SJSA1 (cell line): ENCODE data around the gene ADGRA3. TPM values are rescaled to one million over a fixed set of nuclear protein-coding genes. Genes with fewer than 3 reads are reported as not detected.
A peak's percentile ranks its signal among the peaks of the same experiment; 100 is the strongest.

Source experiments
- DNase-seq, 2 experiments: peaks; one replicate each; pipeline ENCODE4 v3.0.0-alpha.2; 2015 to 2020; ENCODE audit warnings: low spot score in 2 of 2, low read depth in 1 of 2
- H3K27ac ChIP-seq: fragments of 250-450 bp; sonication (Bioruptor Pico); 2 replicates; pipeline ENCODE4 v1.5.1; 2020; ENCODE audit warnings: mild to moderate bottlenecking, moderate library complexity
- H3K27me3 ChIP-seq: fragments of 250-450 bp; sonication (Bioruptor Pico); replicated peaks from 2 replicates; pipeline ENCODE4 v1.5.1; 2020; ENCODE audit warnings: mild to moderate bottlenecking, moderate library complexity
- H3K36me3 ChIP-seq: fragments of 250-450 bp; sonication (Bioruptor Pico); 2 replicates; pipeline ENCODE4 v1.5.1; 2020; ENCODE audit warnings: mild to moderate bottlenecking
- H3K4me1 ChIP-seq: fragments of 250-450 bp; sonication (Bioruptor Pico); replicated peaks from 2 replicates; pipeline ENCODE4 v1.6.1; 2021; ENCODE audit warnings: mild to moderate bottlenecking
- H3K4me3 ChIP-seq: fragments of 250-450 bp; sonication (Bioruptor Pico); 2 replicates; pipeline ENCODE4 v1.5.1; 2020; ENCODE audit warnings: mild to moderate bottlenecking
- H3K9me3 ChIP-seq: fragments of 250-450 bp; sonication (Bioruptor Pico); replicated peaks from 2 replicates; pipeline ENCODE4 v1.5.1; 2020; ENCODE audit warnings: mild to moderate bottlenecking
- total RNA-seq: library from RNA; depleted of rRNA; stranded (reverse); fragments of >200 nt; shearing (Covaris generic); gene quantifications from 2 replicates; pipeline ENCODE4 v1.2.3, GENCODE V29; 2014

Gene ADGRA3
- total RNA-seq, 1 experiment from 2014 or later = 9.4 TPM

DNA sequence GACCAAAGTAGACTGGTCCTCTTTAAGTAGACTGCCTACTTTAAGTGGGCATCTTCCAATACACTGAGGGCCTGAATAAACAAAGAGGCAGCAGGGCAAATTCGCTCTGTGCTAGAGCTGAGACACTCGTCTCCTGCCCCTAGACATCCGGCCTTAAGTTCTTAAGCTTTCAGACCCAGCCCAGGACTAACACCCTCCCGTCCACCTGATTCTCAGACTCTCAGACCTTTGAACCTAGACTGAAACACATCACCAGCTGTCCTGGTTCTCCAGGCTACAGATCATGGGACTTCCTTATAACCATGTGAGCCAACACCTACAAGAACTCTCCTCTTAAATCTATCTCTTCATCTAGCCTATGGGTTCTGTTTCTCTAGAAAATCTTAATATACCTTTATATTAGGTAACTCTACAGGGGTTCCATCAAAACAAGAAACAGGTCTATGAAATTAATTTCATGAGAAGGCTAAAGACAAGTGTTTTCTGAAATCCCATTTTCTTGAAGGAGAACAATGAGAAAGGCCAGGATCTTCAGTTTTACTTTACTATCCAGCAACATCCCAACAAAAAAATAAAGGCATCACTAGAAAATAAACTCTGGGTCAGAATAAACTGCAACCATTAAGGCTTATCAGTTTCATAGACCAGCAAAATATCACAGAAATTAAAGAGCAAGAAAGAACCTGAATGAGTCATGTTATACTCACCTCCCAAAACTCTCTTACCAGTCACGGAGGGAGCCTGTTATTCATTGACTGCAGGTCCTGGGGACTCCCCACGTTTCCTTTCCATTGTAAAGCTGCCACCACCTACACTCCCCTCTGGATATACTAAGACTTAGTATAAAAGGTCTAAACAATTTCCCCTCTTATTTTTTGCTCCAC, 14.8 kb downstream of the ADGRA3 start:
- peak overlapping the region; percentile 8; the same call in 1 of the 2 replicates for H3K27ac ChIP-seq
- DNase-seq = peak; percentile 36 to 39
- no peaks in the 10 kb centered on the region for H3K27me3 ChIP-seq
- no peaks in the 10 kb centered on the region for H3K36me3 ChIP-seq
- H3K4me3 ChIP-seq = no peak overlapping the region
- no peaks in the 10 kb centered on the region for H3K9me3 ChIP-seq
- H3K4me1 ChIP-seq = peaks cover 8% of the 10 kb centered on the region; the same call in 1 of the 2 replicates

DNA sequence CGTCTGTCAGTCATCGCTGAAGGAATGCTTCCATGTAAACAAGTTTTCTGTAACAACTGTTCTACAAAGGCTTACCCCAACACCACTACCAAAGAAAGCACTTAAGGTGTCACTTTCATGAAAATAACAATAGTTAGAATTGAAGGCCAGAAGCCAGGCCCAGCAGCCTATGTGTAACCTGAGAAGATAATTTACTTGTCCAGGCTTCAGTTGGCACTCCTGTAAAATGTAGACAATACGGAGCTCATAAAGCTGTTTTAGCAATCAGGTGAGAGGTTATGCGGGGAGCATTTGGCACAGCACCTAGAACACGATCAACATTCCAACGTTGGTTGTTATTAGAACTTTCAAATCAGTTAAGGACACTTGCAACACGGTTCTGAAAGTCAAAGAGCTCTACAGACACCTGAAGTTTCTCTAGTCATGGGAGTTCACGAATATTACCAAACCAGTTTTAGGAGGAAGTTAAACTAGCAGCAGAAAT, 15.7 kb downstream of the ADGRA3 start:
- DNase-seq = no peak
- no peak overlapping the region for H3K27ac ChIP-seq
- H3K9me3 ChIP-seq = no peaks in the 10 kb centered on the region
- no peaks in the 10 kb centered on the region for H3K36me3 ChIP-seq
- no peak overlapping the region for H3K4me3 ChIP-seq
- peaks cover 8% of the 10 kb centered on the region; the same call in 1 of the 2 replicates for H3K4me1 ChIP-seq
- no peaks in the 10 kb centered on the region for H3K27me3 ChIP-seq

DNA sequence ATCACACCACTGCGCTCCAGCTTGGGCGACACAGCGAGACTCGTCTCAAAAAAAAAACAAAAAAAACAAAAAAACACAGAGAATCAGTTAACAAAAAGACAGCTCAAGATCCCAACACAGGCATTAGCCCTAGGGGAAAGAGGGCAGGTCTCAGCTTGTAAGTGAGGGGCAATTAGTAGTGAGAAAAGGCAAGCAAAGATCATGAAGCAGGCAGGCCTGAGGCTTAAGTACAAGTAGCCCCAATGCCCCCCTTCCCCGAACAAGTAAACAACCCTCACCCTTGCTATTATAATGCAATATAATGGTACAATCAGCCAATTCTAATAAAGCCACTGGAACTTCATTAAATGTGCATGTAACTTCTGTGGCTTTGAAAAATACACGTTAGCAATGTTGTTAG, 17.0 kb downstream of the ADGRA3 start:
- H3K4me1 ChIP-seq = peaks cover 8% of the 10 kb centered on the region; the same call in 1 of the 2 replicates
- no peak overlapping the region for H3K27ac ChIP-seq
- H3K36me3 ChIP-seq = no peaks in the 10 kb centered on the region
- no peaks in the 10 kb centered on the region for H3K27me3 ChIP-seq
- no peaks in the 10 kb centered on the region for H3K9me3 ChIP-seq
- no peak for DNase-seq
- H3K4me3 ChIP-seq = no peak overlapping the region

DNA sequence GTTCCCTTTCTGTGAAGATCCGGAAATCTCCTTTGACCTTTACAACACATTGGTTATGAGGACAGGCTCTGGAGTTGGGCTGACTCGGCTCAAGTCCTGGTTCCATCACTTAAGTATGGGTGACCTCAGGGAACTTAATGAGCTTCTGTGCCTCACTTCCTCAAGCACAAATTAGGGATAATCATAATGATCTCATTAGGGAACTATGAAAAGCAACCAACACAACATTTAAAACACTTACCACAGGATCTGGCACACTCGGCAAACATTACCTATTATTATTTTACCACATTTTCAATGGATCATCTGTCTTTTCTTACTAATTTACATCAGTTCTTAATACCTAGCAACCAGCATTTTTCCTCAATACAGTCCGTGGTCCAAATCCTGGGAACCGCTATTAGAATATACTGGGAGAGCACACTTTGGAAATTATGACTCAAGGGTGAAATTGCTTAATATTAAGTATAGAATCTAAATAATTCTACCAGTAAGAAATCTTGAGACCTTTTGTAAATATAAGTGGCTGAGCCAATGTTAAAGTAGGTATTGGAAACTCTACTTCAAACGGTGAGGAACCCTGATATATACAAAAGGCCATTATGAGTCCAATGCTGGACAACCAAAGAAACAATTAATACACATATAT, 19.6 kb downstream of the ADGRA3 start:
- no peak overlapping the region for H3K4me3 ChIP-seq
- no peak for DNase-seq

DNA sequence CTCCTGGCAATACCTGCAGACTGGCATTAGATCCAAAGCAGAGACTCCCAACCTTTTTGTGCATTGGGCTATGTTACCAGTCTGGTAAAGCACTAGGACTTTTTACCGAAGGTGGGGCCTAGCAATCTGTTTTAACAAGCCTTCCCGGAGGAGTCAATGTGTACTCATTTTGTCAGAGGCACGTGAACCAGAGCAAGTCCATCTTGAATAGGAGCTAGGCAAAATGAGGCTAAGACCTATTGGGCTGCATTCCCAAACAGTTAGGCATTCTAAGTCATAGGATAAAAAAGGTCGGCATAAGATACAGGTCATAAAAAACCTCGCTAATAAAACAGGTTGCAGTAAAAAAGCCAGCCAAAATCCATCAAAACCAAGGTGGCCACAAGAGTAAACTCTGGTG, 22.3 kb downstream of the ADGRA3 start:
- Histone ChIP-seq H3K4me1 (no peaks in the 10 kb centered on the region), H3K36me3 (no peaks in the 10 kb centered on the region), H3K4me3 (no peak overlapping the region), H3K9me3 (no peaks in the 10 kb centered on the region), H3K27ac (no peak overlapping the region), H3K27me3 (no peaks in the 10 kb centered on the region)
- no peak for DNase-seq

More for the DNA sequence above, 19.6 kb downstream of the ADGRA3 start:
- Histone ChIP-seq H3K4me1 (0 out of 2 replicates have a peak, but pooled peaks cover 8% of the 10 kb centered on the region), H3K36me3 (no peaks in the 10 kb centered on the region), H3K27me3 (no peaks in the 10 kb centered on the region), H3K27ac (no peak overlapping the region), H3K9me3 (no peaks in the 10 kb centered on the region)

DNA sequence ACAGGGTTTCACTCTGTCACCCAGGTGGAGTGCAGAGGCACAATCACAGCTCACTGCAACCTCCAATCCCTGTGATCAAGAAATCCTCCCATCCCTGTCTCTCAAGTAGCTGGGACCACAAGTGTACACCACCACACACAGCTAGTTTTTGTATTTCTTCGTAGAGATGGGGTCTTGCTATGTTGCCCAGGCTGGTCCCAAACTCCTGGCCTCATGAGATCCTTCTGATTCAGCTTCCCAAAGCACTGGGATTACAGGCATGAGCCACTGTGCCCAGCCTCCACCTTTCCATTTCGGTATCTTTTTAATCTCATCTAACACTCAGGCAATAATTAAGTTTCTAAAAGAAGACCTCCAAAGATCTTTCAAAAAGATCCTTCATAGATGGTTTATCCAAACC, 22.9 kb downstream of the ADGRA3 start:
- no peak for DNase-seq
- no peaks in the 10 kb centered on the region for H3K27me3 ChIP-seq
- H3K9me3 ChIP-seq = no peaks in the 10 kb centered on the region
- H3K4me1 ChIP-seq = no peaks in the 10 kb centered on the region
- H3K36me3 ChIP-seq = no peaks in the 10 kb centered on the region
- no peak overlapping the region for H3K27ac ChIP-seq
- no peak overlapping the region for H3K4me3 ChIP-seq

DNA sequence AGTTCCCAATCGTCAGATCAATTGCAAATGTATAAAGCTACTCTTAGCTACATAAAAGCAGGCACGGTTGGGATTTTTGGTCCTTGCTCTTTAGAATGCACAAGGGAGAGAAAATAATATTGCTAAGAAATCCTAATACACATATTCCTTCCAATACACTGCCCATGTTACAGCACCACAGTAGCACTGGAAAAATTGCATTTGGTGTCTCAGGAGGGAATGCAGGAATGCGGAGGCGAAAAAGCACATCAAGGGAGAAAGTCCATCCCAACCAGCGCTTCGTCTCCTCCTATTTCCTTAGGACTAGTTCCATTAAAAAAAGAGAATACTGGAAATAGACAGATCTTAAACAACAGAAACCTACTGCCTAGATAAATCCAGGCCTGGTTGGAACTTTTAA, 23.9 kb downstream of the ADGRA3 start:
- no peaks in the 10 kb centered on the region for H3K36me3 ChIP-seq
- no peak for DNase-seq

DNA sequence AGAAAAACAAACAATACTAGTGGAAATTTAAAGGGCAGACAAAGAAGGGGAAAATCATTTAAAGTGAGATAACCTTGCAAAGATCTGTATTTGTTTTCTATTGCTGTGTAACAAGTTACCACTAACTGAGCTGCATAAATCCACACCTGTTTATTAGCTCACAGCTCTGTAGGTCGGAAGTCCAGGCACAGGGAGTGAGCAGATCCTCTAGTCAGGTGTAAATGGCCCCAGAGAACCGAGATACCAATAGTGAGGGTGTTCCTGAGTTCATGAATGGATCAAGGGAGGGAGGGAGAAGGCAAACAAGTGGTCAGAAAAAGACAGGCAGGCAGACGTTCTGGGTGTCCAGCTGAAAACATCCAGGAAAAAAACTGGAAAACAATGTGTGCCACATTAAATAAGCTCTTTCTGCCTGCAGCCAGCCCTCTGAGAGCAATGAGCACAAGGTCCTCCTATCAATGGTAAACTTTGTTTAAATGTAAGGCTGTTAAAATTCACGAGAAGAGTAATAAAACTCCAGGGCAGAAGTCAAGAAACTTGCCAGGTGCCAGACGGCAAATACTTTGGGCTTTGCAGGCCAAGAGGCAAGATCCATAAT, 25.0 kb downstream of the ADGRA3 start:
- DNase-seq = no peak
- Histone ChIP-seq H3K4me3 (no peak overlapping the region), H3K27ac (no peak overlapping the region), H3K36me3 (no peaks in the 10 kb centered on the region), H3K27me3 (no peaks in the 10 kb centered on the region), H3K9me3 (no peaks in the 10 kb centered on the region), H3K4me1 (no peaks in the 10 kb centered on the region)

More for the DNA sequence above, 23.9 kb downstream of the ADGRA3 start:
- Histone ChIP-seq H3K9me3 (no peaks in the 10 kb centered on the region), H3K27me3 (no peaks in the 10 kb centered on the region), H3K4me3 (no peak overlapping the region), H3K27ac (no peak overlapping the region), H3K4me1 (no peaks in the 10 kb centered on the region)

DNA sequence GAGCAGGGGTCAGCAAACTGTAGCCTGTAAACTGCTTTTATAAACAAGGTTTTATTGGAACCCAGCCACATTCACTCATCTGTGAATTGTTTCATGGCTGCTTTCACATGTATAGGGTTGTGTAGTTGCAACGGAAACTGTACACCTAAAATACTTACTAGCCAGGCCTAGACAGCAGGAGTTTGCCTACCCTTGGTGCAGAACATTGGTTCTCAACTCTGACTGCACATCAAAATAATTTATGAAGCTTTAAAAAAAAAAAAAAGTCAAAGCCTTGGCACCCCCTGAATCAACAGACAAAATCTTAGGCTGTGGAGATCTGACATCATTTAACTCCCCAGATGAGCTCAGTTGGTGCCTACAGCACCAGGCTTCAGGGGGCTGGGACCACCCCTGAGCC, 27.8 kb downstream of the ADGRA3 start:
- H3K27ac ChIP-seq = no peak overlapping the region
- H3K27me3 ChIP-seq = no peaks in the 10 kb centered on the region
- no peaks in the 10 kb centered on the region for H3K9me3 ChIP-seq
- H3K36me3 ChIP-seq = no peaks in the 10 kb centered on the region
- no peaks in the 10 kb centered on the region for H3K4me1 ChIP-seq
- no peak overlapping the region for H3K4me3 ChIP-seq
- no peak for DNase-seq

DNA sequence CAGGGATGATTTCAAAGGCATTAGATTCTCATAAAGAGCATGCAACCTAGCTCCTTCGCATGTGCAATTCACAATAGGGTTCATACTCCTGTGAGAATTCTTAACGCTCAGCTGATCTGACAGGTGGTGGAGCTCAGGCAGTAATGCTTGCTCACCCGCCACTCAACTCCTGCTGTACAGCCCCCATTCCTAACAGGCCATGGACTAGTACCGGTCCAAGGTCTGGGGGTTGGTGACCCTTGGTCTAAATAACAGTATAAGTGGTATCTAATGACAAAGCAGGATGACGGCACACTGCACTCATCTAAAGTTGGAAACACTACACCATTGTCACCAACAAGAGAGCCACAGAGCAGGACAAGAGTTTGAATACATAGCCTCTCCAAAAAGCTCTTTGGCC, 28.5 kb downstream of the ADGRA3 start:
- Histone ChIP-seq H3K9me3 (no peaks in the 10 kb centered on the region), H3K27me3 (no peaks in the 10 kb centered on the region), H3K36me3 (no peaks in the 10 kb centered on the region), H3K4me3 (no peak overlapping the region), H3K27ac (no peak overlapping the region), H3K4me1 (no peaks in the 10 kb centered on the region)
- DNase-seq = no peak

DNA sequence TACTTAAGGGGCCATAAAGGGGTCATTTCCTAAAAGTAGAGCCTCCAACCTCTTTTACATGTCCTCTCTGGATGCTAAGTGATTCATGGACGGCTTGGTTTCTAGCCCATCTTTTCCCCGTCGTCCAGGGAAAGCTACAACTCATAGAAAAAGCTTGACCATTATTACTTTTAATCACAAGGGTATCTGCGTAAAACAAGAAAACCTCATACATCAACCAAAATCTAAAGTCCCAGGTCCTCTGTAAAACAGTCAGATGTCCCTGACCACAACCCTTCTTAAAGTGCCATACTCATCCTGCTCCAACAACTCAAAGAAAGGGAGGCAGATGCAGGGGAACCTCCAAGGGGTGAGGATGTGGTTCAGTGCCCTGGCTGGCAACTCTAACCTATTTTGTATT, 29.6 kb downstream of the ADGRA3 start:
- no peaks in the 10 kb centered on the region for H3K36me3 ChIP-seq
- DNase-seq = no peak

DNA sequence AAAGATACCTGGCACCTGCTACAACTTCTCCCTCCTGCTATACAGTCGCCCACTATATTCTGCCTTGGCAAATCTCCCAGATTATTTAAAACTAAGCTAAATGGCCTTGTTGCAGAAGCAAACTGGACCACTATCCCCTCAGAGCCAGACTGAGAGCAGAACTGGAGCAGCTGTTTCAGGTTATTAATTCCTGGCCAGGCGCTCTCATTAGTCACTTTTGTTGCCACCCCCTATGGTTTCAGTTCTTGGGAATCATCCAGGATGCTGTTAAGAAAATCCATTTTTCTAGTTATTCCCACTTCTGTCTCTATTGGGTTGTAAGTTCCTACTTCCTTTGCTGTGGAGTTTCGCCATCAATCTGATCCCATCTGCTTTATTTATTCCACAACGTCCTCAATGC, 30.1 kb downstream of the ADGRA3 start:
- H3K27me3 ChIP-seq = no peaks in the 10 kb centered on the region
- no peaks in the 10 kb centered on the region for H3K9me3 ChIP-seq
- no peak overlapping the region for H3K4me3 ChIP-seq
- no peaks in the 10 kb centered on the region for H3K4me1 ChIP-seq
- H3K36me3 ChIP-seq = no peaks in the 10 kb centered on the region
- no peak for DNase-seq
- no peak overlapping the region for H3K27ac ChIP-seq

More for the DNA sequence above, 29.6 kb downstream of the ADGRA3 start:
- H3K27ac ChIP-seq = no peak overlapping the region
- H3K4me3 ChIP-seq = no peak overlapping the region
- no peaks in the 10 kb centered on the region for H3K9me3 ChIP-seq
- no peaks in the 10 kb centered on the region for H3K27me3 ChIP-seq
- H3K4me1 ChIP-seq = no peaks in the 10 kb centered on the region

DNA sequence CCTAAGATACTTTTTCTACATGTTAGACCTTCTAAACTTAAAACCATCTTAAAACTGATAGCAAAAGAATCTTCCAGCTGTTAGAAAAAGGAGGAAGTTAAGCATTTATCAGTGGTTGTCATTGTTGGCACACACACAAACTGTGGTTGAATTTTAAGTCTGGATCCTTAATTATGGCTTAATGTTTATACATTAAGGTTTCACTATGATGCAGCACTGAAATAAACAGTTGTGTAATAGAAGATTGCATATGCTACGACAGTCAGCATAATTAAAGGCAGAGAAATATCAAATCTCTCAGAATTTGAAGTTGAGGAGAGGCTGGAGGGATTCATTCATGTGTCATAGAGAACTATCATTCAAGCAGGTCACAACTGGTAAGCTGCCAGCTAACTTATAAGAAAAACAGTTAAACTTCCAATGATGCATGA, 32.3 kb downstream of the ADGRA3 start:
- Histone ChIP-seq H3K27ac (no peak overlapping the region), H3K4me3 (no peak overlapping the region)
- DNase-seq = no peak

More for the DNA sequence above, 32.3 kb downstream of the ADGRA3 start:
- Histone ChIP-seq H3K9me3 (no peaks in the 10 kb centered on the region), H3K36me3 (no peaks in the 10 kb centered on the region), H3K27me3 (no peaks in the 10 kb centered on the region), H3K4me1 (no peaks in the 10 kb centered on the region)
